HG03457 (cell line): ENCODE measurements around the gene MLN.

Experiments used
- ATAC-seq: cut with Tn5 transposase; IDR thresholded peaks from one replicate; pipeline ENCODE4 v1.9.1; 2021; ENCODE audit warnings: moderate number of reproducible peaks; ENCODE audit not compliant: unreplicated experiment

Gene MLN

DNA sequence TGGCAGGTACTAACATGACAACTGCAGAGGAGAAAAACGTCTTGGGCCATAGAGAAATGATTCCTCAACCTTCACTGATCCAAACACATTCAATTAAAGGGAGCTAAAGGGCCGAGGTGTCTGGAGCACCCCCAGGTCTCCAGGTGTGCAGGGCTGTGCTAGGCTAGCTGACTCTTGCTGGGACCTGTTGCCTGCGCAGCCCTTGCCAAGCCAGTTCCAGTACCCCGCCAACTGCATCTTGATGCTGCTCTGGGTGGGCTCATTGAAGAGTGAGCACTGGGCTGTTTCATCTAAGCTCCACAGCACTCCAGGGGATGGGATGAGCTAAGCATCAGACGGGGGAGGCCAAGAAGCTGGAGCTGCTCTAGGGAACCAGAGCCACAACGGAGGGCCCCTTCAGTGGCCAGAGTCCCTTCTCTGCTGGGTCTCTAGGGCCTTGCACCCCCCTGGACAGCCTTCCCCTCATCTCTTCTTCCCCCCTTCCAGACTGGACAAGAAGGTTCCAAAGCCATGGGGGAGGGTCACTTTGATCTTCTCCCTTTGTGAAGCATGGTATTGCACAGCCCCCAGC, 30.8 kb downstream of the MLN start:
- ATAC-seq, result no peak

DNA sequence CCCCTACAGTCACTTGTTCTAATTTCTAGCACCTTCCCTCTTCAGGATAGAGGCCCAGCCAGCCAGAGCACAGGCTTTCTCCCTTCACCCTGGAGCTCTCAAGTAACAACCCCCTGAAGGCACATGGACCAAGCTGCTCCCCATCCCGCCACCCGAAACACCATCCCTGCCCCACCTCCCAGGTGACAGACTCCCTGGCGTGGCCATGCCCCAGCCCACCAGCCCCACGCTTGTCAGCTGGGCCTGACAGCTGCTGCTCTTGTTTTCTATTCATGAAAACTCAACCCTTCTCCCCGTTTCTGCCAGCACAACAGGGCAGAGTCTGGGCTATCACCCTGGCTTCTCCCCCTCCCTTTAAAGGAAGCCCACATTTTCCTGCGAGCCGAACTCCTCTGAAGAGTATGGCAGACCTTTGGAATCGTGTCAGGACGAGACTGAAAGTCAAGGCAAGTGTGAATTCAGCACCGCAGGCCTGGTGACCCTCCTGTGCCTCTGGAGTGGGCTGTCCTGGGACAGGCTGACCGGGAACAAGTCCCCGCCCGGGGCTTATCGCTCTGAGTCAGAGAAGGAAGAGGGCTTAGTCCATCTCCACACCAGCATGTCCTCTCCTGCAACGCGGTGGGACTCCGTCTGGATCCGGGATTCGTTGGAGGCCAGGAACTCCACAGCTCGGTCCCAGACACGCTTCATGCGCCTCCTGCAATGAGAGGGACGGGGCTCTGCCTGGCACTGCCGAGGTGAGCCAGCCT, 31.5 kb downstream of the MLN start:
- ATAC-seq, result no peak

DNA sequence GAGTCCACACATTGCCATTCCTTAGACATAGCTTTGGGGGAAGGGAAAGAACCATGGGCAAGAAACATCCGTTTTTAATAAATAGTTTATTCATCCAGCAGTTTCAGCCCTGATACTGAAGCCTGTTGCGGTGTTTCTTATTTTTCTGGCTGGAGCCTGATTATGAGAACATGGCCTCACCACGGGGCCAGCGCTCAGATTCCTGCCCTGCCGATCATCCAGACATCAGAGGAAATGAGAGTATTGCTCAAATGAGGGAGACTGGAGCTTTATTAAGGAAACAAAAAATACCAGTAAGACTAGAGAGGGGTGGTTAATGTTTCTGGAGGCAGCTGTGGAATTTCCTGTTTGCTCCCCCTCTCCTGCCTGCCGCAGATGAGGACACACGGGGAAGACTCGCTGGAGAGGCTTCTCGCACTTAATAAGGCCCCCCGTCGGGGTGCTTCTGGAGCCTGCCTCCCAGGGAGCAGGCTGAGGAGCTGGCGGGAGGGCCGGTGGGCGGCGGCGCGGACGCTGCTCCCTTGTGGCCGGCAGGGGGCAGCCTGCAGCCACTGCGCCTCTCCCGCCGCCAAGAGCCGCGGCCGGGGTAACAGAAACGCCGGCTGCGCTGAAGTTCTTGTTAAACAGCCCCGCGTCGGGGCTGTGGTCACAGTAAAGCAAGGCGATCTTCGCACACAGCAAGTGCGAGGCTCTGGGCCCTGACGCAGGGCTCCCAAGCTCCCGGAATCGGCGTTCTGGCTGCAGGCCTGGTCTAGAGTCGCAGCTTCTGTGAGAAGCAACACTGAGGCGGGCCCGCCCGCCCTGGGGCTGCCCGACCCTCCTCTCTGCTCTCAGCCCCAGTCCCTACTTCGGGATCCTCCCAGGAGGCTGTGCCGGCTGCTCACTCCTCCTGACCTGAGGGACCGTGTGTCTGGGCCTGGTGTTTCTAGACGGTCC, 32.4 kb downstream of the MLN start:
- ATAC-seq, result no peak

DNA sequence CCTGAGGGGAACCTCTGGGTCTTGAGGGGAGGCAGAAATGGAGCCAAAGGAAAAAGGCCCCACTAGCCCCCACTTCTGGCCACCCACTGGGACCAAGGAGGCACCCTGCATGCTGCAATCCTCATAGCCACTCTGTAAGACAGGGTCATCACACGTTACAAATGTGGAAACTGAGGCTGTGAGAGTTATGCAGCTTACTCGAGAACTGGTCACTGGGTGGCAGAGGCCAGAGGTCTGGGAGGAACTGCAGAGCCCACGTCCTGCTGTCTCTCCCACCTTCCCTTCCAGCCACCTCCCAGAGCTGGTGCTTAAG, 33.0 kb downstream of the MLN start:
- ATAC-seq, result no peak

DNA sequence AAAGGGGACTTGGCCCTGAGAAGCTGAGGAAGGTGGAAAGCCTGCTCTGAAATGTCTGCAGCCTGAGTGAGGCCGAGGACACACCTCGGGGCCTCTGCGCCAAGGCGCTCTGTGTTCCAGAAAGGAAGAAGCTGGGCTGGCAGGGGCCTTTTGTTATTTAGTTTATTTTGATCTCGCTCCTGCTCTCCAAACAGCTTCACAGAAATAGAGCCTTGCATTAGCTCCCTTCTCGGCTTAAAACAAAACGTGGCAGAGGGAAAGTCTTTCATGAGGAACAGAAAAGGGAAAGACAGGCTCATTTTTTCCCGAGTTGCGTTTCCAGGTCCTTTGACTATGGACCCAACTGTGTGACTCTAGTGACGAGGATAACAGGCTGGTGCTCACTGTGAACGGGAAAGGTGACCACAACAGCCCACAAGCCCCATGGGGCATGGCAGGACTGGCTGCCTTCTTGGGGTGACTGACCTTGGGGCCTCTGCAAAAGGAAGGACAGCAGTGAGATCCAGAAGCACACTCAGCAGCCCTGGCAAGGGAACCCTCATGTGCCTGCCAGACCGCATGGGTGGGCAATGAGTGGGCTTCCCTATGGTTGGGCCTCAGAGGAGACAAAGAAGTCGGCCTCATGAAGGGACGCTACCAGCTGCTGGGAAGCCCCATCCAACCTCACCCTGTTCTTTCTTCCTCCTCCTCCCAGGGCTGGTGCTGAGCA, 33.5 kb downstream of the MLN start:
- no peak for ATAC-seq

DNA sequence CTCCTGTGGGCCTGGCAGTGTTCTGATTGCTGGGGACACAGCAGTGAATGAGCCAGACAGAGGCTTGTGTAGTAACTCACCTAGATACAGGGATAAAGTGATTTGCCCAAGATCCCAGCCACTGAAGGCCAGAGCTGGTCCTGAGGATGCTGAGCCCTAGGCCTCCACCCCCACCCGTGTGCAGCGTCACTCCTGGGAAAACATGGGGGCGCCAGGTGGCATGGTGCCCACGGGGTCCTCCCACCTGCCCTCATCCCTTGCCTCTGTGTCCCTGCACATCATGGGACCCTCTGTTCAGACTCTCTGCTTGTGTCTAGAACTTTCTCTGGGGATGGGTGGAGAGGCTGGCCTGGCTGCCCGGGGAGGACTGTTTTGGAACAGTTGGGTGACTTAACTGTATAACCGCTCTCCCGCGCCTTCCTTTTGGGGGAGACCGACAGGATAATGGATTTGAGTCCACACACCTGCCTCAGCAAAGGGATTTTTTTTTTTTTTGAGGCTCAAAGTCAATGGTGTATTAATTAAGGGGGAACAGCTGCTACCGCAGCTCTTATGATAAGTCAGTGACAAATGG, 34.5 kb downstream of the MLN start:
- ATAC-seq, result no peak

DNA sequence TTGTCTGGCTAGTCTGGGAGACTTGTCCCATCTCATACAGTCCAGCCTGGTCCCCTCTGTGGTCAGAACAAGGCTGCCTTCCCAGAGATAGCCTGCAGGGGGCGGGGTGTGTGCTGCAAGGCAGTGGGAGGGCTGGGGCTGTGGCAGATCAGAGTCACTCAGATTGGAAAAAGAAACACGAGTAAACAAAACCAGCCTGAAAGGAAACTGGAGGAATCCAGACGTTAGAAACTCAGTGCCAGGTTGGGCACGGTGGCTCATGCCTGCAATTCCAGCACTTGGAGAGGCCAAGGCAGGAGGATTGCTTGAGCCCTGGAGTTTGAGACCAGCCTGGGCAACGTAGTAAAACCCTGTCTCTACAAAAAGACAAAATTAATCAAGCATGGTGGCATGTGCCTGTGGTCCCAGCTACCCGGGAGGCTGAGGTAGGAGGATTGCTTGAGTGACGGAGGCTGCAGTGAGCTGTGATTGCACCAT, 35.1 kb downstream of the MLN start:
- no peak for ATAC-seq

DNA sequence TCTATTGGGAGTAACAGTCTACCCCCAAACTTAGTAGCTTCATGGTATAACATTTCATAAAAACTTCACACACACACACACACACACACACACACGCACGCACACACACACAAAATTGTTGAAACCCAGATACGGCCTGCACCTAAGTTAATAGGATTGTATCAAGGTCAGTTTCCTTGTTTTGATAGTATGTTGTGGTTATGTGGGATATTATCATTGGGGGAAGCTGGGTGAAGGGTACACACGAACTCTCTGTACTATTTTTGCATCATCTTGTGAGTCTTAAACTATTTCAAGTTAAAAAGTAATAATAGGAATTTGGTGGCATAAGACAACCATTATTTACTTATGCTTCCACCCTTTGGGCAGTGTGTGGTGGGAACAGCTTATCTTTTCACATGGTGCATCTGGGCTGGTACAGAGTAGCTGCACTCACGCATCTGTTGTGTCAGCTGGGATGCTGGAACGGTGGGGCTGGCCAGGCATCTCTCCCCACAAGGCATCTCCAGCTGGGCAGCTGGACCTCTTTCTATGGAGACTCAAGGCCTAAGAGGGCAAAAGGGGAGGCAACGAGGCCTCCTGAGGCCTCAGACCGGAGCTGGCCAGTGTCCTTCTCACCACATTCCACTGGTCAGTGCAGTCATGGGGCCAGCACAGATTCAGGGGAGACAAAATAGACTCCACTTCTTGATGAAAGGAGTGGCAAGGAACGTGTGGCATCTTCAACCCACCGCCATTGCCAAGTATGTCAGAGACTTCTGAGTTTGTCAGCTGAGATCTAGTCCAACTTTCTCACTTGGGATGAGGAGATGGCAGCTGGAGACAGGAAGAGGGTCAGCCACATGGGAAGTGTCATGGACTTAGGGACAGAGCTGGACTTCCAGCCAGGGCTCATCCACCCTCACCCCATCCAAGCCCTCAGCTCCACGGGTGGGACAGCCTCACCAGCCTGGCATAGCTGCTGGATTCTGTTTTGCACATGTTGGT, 36.6 kb downstream of the MLN start:
- no peak for ATAC-seq

DNA sequence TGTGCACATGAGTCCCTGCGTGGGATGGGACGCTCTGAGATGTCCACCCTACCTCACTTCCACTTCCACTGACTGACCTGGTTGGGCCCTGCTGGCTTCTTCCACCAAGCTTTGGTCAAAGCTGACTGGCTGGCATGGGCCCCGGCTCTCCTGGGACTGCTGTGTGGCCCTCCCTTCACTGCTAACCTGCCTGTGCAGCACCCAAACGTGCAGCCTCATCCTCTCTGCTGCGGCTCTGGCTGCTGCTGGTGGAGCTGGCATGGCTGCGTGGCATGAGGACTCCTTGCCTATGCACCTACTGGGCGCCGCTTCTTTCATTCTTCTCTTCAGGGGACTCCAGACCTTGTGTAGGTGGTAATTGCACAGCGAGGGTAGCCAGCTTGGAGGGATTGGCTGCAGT, 38.4 kb downstream of the MLN start:
- no peak for ATAC-seq

DNA sequence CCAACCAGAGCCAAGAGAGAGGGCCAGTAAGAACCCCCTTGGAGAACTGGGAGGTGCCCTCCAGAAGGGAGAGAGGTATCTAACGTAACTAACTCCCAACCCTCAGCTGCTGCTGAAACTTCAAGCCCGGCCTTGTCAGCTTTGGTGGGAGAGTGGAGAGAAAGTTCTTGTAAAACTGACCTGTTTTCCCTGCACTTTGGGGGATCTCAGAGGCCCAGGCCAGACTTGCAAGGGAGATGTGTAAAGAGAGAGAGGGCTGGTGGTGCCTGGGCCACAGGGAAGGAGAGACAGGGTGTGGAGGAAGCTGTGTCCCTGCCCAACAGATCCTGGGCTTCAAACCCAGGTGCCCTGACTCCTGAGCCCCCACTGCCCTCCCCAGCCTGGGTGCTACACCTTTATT, 39.8 kb downstream of the MLN start:
- no peak for ATAC-seq

DNA sequence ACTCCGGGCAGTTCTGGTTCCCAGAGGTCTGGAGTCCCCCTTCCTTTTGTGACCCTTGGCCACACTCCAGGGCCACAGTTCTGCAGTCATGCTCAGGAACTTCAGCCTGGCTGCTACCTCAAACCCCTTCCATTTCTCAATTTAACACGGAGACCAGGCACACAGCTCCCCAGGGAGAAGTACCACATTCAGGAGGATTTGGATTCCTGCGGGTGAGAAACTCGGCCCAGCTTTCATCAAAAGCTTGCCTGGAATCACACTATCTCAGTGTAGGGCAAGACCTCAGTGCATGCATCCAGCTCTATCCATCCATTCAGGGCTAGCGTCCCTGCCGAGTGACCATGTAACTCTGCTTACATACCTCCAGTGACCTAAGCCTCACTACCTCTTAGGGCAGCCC, 40.3 kb downstream of the MLN start:
- ATAC-seq, result no peak

DNA sequence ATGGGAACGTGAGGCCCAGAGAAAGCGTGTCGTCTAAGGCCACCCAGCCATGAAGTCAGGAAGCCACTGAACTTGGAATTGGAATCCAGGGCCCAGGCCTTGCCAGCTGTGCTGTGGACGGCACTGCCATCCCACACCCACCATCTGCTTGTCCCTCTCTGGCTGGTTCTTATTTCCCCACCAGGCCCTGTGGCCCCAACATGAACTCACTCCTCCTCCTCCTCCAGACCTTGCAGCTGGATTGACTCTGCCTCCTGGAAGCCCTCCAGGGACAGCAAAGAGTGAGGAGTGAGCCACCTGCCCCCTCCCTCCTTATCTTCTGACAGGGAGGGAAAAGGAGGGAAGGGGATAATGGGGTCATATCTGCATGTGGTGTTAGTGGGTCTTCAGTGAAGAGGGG, 41.1 kb downstream of the MLN start:
- ATAC-seq, result no peak

DNA sequence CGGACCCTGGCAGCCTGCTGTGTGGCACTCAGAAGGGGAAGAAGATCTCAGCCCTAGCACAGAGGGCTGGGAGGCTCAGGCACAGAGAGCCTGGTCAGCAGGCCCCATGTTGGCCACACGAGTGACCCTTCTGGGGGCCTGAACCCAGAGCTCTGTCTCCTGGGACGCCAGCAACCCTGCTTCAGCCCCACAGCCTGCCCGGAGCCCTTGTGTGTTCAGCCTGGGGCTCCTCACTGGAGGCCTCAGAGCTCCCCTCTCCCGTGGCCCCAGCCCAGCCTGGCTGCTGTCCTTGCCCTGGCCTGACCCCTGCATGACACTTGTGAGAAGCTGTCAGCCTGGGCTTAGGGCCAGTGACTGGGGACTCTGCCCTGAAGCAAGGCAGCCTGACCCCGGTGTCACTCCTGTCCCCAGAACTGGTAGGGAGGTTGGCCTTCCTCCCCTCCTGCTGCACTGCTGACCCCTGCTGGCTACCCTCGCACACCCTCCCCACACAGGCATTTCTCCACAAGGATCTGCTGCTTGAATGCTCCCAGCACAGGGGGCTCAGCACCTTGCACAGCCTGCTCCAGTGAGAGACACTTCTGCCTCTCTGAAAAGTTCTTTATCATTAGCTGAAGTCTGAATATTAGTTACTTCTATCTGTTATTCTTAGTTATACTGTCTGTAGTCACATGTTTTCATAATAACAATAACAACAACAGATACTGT, 41.7 kb downstream of the MLN start:
- no peak for ATAC-seq

DNA sequence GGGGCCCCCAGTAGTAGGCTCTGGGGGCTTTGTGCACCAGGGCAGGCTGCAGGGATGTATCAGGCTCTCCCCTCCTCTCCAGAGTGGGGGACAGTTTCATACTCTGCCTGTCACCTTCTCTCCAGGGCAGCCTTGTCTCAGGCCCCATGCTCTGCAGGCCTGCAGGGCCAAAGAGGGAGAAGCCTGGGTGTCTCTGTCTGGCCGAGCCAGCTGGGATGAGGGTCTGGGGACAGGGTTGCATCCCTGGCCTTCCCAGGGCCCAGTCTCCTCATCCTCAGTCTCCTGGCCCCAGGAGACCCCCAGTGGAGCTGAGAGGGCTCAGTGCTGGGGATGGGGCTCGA, 42.3 kb downstream of the MLN start:
- ATAC-seq, result no peak

DNA sequence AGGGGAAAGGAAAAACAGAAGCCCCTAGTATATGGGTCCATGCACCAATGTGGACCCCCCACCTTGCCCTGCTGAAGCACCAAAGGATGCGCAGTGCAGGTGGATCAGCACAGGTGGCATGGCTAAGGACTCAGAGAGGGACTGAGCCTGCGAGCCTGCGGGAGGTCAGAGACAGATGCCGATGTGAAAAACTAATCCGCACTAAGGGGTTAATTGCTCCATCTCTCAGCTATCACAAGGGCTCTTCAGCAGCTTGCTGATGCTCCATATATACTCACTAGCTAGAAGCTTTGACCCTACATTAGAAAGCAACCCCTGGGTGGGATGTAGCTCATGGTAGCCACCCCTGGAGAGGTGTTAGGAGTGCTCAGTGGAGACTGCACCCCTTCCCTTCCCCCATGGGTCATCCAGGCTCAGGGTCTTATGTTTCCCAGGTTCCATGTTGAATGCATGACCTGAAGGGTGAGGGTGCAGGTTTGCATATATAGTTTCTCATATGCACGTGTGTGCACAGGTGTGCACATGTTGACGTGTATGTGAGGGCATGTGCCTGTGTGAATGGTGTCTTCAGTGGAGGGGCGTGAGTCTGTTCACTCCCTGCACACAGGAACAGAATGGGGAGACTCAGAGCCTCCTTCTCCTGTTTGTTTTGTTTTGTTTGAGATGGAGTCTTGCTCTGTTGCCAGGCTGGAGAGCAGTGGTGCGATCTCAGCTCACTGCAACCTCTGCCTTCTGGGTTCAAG, 43.7 kb downstream of the MLN start:
- ATAC-seq, result no peak

DNA sequence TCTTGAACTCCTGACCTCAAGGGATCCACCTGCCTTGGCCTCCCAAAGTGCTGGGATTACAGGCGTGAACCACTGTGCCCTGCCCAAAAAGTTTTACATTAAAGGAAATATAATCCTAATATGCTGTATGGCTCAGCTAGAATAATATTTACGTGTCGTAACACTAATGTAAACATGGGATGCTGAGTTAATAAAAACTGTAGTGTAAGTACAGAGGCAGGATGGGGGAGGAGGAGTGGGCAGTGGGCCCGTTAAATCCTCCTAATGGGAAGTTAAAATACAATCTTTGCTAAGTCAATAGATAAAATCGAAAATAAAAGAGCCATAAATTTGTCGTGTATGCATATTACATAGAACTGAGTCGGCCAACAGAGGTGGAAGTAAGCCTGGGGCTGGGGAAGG, 45.0 kb downstream of the MLN start:
- no peak for ATAC-seq

DNA sequence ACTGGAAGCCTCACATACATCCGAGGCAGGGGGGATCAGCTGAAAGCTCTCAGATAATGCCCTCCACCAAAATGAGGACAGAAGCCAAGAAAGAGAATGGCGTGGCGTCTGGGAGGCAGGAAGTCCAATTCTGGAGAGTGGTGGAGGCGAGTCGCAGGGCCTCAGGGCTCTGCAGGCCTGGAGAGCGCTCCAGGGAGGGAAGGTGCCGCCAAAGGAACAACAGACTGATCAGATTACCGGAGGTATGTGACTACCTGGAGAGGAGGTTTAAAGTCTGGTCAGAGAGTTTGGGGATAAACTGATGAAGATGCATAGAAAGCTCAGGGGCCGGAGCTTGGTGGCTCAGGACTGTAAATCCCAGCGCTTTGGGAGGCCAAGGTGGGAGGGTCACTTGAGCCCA, 45.9 kb downstream of the MLN start:
- ATAC-seq, result no peak

DNA sequence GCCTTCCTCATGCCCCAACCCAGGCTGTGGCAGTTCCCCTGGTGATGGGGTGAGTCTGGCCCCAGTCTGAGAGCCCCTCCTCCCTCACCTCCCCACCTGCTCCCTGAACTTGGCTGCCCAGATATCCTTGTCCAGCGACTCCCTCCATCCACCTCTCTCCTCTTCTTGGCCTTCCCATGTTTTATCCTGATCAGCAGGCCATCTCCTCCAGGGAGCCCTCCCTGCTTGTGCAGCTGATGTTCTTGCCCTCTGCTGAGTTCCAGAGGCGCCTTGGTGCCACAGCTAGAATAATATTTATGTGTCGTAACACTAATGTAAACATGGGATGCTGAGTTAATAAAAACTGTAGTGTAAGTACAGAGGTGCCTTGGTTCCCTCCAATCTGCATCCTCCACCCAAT, 46.7 kb downstream of the MLN start:
- no peak for ATAC-seq
